ENCODE results near the gene RAI1. TPM values are rescaled to one million over a fixed set of nuclear protein-coding genes. Genes with fewer than 3 reads are reported as not detected.

The RAI1 gene
- total RNA-seq, 1 experiment from 2014 or later, result 86.3 TPM

GRCh38 chr17:17671369-17672129, 9.7 kb upstream of the RAI1 start:
- Histone ChIP-seq H3K27ac (no peak overlapping the region), H3F3A (ENCODE audit: insufficient read depth, low read depth) (peaks cover 20% of the 10 kb centered on the region), H3K9me3 (ENCODE audit: insufficient read depth, low read depth) (no peaks in the 10 kb centered on the region), H3K4me3 (no peak overlapping the region), H3K79me2 (ENCODE audit: low read depth) (no peaks in the 10 kb centered on the region), H3K27me3 (ENCODE audit: insufficient read depth, low read depth) (no peaks in the 10 kb centered on the region), H2AFZ (no peak overlapping the region), H3K36me3 (ENCODE audit: low read depth) (no peaks in the 10 kb centered on the region), H3K4me2 (no peak overlapping the region), H3K4me1 (replicated peaks; ENCODE audit: insufficient read depth) (peaks cover 35% of the 10 kb centered on the region), H3K9me2 (ENCODE audit: insufficient read depth) (no peaks in the 10 kb centered on the region), H4K20me1 (ENCODE audit: insufficient read depth) (no peaks in the 10 kb centered on the region)
- POLR2A ChIA-PET (ENCODE audit: unreplicated experiment), result no interaction called here
- CTCF ChIA-PET, result no interaction called here
- TF ChIP-seq, protein P1, sequence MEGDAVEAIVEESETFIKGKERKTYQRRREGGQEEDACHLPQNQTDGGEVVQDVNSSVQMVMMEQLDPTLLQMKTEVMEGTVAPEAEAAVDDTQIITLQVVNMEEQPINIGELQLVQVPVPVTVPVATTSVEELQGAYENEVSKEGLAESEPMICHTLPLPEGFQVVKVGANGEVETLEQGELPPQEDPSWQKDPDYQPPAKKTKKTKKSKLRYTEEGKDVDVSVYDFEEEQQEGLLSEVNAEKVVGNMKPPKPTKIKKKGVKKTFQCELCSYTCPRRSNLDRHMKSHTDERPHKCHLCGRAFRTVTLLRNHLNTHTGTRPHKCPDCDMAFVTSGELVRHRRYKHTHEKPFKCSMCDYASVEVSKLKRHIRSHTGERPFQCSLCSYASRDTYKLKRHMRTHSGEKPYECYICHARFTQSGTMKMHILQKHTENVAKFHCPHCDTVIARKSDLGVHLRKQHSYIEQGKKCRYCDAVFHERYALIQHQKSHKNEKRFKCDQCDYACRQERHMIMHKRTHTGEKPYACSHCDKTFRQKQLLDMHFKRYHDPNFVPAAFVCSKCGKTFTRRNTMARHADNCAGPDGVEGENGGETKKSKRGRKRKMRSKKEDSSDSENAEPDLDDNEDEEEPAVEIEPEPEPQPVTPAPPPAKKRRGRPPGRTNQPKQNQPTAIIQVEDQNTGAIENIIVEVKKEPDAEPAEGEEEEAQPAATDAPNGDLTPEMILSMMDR (conservative IDR thresholded peaks at IDR 0.05), result no peak
- no peak for TF ChIP-seq EZH2 (IDR thresholded peaks at IDR 0.05; ENCODE audit: low read depth)
- intact Hi-C loops (cut with micrococcal nuclease; ENCODE audit: unreplicated experiment), result no loop called here
- BruUV-seq (replicated peaks), result no TSS peak
- no peak for DNase-seq

DNA sequence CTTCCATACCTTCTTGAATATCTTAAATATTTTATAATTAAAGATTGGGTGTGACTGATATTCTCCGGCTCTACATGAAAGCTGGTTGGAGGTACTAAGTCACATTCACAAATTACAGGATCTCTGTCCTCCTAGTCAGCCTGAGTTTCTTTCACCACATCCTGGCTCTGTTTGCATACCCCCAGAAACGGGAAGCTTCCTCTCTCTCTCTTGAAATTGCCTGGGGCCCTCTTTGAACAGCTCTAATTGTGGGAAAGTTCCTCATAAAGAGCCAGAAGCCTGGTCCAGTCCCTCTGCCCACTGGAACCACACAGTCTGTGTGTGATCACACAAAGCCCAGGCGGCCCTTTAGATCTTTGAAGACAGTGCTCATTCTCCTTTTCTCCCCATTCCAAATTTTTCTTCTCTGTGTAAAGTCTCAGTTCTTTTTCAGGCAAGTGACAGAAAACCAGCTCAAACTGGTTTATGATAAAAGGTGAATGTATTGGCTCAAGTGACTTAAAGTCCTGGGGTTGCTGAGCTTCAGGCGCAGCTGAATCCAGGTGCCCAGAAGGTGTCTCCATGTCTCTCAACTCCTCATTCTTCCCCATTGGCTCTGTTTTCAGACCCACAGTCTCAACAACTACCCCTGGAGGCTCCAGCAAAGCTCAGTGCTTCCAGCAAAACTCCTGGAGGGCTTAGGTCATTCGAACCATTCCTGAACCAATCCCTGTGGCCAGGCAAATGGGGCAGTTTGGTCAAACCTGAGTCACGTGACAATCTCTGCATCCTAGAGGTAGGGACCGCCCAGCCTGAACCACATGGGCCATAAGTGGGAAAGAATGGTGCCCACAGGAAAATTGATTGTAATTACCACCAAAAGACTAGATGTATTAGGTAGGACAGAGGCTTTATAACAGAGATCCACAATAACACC, 8.5 kb upstream of the RAI1 start:
- H3K4me3 ChIP-seq, result no peak overlapping the region
- no TSS peak for BruUV-seq (replicated peaks)
- no peaks in the 10 kb centered on the region for H3K36me3 ChIP-seq (ENCODE audit: low read depth)
- H3K4me2 ChIP-seq, result peak overlapping the region; percentile 37
- H3K27ac ChIP-seq, result no peak overlapping the region
- CTCF ChIA-PET, result no interaction called here
- TF ChIP-seq, protein P1 (conservative IDR thresholded peaks at IDR 0.05), result no peak
- no peak for TF ChIP-seq EZH2 (IDR thresholded peaks at IDR 0.05; ENCODE audit: low read depth)
- POLR2A ChIA-PET (ENCODE audit: unreplicated experiment), result no interaction called here
- H3K9me3 ChIP-seq (ENCODE audit: insufficient read depth, low read depth), result no peaks in the 10 kb centered on the region
- H3K79me2 ChIP-seq (ENCODE audit: low read depth), result no peaks in the 10 kb centered on the region
- H3K27me3 ChIP-seq (ENCODE audit: insufficient read depth, low read depth), result no peaks in the 10 kb centered on the region
- DNase-seq, result peak in 1 of 2 experiments; percentile 49
- H2AFZ ChIP-seq, result no peak overlapping the region
- intact Hi-C loops (cut with micrococcal nuclease; ENCODE audit: unreplicated experiment), result no loop called here
- H3K9me2 ChIP-seq (ENCODE audit: insufficient read depth), result no peaks in the 10 kb centered on the region
- H3F3A ChIP-seq (ENCODE audit: insufficient read depth, low read depth), result peaks cover 30% of the 10 kb centered on the region
- no peaks in the 10 kb centered on the region for H4K20me1 ChIP-seq (ENCODE audit: insufficient read depth)
- peaks cover 46% of the 10 kb centered on the region for H3K4me1 ChIP-seq (replicated peaks; ENCODE audit: insufficient read depth)

- no peak for TF ChIP-seq EZH2 (IDR thresholded peaks at IDR 0.05; ENCODE audit: low read depth)
- TF ChIP-seq, protein P1 (conservative IDR thresholded peaks at IDR 0.05), result no peak
- H3F3A ChIP-seq (ENCODE audit: insufficient read depth, low read depth), result peaks cover 30% of the 10 kb centered on the region
- H3K9me3 ChIP-seq (ENCODE audit: insufficient read depth, low read depth), result no peaks in the 10 kb centered on the region
- H3K27me3 ChIP-seq (ENCODE audit: insufficient read depth, low read depth), result no peaks in the 10 kb centered on the region
- TSS peak; percentile 76 for BruUV-seq (replicated peaks)
- H3K4me2 ChIP-seq, result peak overlapping the region; percentile 64
- H3K4me1 ChIP-seq (replicated peaks; ENCODE audit: insufficient read depth), result peaks cover 49% of the 10 kb centered on the region
- ChIA-PET CTCF (no interaction called here), POLR2A (ENCODE audit: unreplicated experiment) (interaction anchor here (0.7 kb wide), 1 partner anchor 509 kb away, joined by 3 read pairs; no protein-coding TSS in a partner anchor)
- no peak for DNase-seq
- H2AFZ ChIP-seq, result no peak overlapping the region
- no peaks in the 10 kb centered on the region for H3K36me3 ChIP-seq (ENCODE audit: low read depth)
- peak overlapping the region; percentile 82 for H3K27ac ChIP-seq
- intact Hi-C loops (cut with micrococcal nuclease; ENCODE audit: unreplicated experiment), result no loop called here
- H3K79me2 ChIP-seq (ENCODE audit: low read depth), result no peaks in the 10 kb centered on the region
- H4K20me1 ChIP-seq (ENCODE audit: insufficient read depth), result no peaks in the 10 kb centered on the region
- no peaks in the 10 kb centered on the region for H3K9me2 ChIP-seq (ENCODE audit: insufficient read depth)
- peak overlapping the region; percentile 20; the same call in 1 of the 2 replicates for H3K4me3 ChIP-seq
Observed at GRCh38 chr17:17675416-17675815, 5.8 kb upstream of the RAI1 start.

All from PC-9 (cell line).